Measurements from ENCODE around the gene TARS2.

DNA sequence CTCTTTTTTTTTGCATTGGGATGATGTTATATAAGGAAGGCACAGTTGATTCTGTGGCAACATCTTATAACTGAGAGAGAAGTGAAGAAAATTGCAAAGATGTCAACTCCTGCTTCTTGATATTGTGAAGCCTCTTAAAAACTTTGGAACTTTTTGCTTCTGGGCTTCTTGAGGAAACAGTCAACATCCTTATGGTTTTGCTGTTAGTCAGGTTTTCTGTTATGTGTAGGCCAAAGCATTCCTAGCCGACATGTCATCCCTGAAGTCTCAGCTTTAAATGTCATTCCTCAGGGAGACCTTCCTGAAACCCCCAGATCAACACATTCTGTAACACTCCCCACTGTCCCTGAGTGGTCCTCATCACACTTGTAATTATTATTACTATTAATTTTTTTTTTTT, 41.0 kb downstream of the TARS2 start:
- TF ChIP-seq, protein P1, sequence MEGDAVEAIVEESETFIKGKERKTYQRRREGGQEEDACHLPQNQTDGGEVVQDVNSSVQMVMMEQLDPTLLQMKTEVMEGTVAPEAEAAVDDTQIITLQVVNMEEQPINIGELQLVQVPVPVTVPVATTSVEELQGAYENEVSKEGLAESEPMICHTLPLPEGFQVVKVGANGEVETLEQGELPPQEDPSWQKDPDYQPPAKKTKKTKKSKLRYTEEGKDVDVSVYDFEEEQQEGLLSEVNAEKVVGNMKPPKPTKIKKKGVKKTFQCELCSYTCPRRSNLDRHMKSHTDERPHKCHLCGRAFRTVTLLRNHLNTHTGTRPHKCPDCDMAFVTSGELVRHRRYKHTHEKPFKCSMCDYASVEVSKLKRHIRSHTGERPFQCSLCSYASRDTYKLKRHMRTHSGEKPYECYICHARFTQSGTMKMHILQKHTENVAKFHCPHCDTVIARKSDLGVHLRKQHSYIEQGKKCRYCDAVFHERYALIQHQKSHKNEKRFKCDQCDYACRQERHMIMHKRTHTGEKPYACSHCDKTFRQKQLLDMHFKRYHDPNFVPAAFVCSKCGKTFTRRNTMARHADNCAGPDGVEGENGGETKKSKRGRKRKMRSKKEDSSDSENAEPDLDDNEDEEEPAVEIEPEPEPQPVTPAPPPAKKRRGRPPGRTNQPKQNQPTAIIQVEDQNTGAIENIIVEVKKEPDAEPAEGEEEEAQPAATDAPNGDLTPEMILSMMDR (IDR thresholded peaks at IDR 0.05; ENCODE audit: low read length): no peak
- TF ChIP-seq EZH2 (optimal IDR thresholded peaks at IDR 0.05; ENCODE audit: low read depth, low read length): no peak
